Measurements from ENCODE around the gene FRMD3.

Gene FRMD3

GRCh38 chr9:83285445-83286225 is 252.6 kb downstream of the FRMD3 start:
- no peak for TF ChIP-seq CTCF (IDR thresholded peaks at IDR 0.05; ENCODE audit: low read depth, low read length, missing control alignments)
- no peak overlapping the region for H3K4me3 ChIP-seq (ENCODE audit: low read depth, low read length)
- in situ Hi-C loops (cut with HindIII; ENCODE audit: low sequenced_read_pairs): no loop called here
- DNase-seq (ENCODE audit: low read depth): no peak

DNA sequence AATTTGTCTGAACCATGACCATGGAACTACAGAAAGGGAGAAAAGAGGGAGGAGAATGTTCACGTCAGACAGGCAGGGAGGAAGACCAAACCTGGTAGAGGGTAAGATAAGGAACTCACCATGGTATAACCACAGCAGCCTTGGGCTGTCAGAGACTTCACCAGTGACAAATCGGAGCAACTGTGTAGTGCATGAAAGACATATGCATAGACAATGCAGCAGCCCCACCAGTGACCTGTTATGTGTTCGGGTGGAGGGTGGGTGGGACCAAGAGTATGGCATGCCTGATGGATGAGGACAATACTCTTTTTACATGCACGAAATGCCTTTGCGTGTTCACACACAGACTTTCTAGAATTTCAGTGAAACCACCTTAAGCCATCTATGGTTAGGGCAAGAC is 253.5 kb downstream of the FRMD3 start:
- DNase-seq (ENCODE audit: low read depth): no peak
- no peak for TF ChIP-seq CTCF (IDR thresholded peaks at IDR 0.05; ENCODE audit: low read depth, low read length, missing control alignments)
- H3K4me3 ChIP-seq (ENCODE audit: low read depth, low read length): no peak overlapping the region
- in situ Hi-C loops (cut with HindIII; ENCODE audit: low sequenced_read_pairs): no loop called here

- in situ Hi-C loops (cut with HindIII; ENCODE audit: low sequenced_read_pairs): no loop called here
- H3K4me3 ChIP-seq (ENCODE audit: low read depth, low read length): no peak overlapping the region
- no peak for DNase-seq (ENCODE audit: low read depth)
- TF ChIP-seq CTCF (IDR thresholded peaks at IDR 0.05; ENCODE audit: low read depth, low read length, missing control alignments): no peak
Measured at GRCh38 chr9:83283528-83283927, 254.7 kb downstream of the FRMD3 start.

DNA sequence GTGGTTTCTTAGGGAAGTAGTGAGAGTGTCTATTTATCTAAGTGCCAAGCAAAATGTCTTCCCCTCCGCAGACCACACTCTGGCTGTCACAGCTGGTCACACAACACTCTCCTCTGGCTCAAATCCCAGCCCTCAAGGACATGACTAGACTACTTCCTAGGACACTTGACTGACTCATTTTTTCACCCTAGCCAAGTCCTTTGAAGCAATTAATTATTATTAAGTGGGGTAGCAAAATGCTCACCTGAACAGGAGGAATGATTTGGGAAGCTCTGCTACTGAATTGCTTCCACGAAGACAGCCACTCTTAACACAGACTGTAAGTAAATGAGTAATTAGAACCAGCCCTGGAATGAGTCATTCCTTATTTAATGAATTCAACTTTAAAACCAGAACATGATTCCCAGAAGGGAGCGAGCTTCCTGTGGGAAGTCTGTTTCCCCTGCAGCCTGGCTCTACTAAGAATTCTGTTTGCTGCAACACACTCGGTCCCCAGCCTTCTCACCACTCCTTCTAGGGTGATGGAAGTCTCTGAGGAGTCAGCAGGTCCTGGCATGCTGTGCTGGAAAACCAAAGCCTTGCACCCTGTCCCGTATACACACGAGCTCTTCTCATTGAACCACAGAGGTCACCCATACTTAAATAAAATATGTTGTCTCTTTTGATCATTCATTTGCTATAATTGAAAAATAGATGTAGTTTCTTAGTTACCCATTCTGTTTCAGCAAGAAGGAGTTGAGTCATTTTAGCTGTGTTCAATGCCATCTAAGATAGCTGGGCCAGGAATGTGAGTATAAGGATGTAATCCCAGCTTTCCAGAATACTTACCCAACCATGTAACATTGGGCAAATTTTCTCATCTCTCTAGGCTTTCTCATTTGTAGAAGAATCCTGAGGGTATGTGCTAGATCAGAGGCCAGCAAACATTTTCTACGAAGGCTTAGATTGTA is 256.6 kb downstream of the FRMD3 start:
- TF ChIP-seq CTCF (IDR thresholded peaks at IDR 0.05; ENCODE audit: low read depth, low read length, missing control alignments): no peak
- H3K4me3 ChIP-seq (ENCODE audit: low read depth, low read length): no peak overlapping the region
- peak; percentile 73 for DNase-seq (ENCODE audit: low read depth)
- in situ Hi-C loops (cut with HindIII; ENCODE audit: low sequenced_read_pairs): no loop called here

DNA sequence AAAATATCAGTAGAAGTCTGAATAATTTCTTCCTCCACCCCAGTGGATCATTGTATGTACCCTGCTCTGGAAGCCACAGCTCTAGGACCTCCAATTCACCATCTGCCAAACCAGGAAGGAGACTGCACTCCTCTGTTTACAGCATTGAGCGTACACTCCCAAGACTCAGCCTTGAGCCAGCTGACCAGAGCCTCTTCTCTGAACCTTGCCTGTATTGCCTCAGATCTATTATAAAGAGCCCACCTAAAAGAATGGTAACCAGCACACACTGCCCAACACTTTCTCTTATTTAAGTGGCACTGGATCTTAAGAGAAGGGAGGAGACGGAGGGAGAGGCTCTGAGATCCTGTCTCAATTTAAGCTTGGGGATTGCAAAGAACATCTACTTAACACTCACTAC is 257.4 kb downstream of the FRMD3 start:
- no peak for TF ChIP-seq CTCF (IDR thresholded peaks at IDR 0.05; ENCODE audit: low read depth, low read length, missing control alignments)
- H3K4me3 ChIP-seq (ENCODE audit: low read depth, low read length): no peak overlapping the region
- in situ Hi-C loops (cut with HindIII; ENCODE audit: low sequenced_read_pairs): no loop called here
- no peak for DNase-seq (ENCODE audit: low read depth)

- TF ChIP-seq CTCF (IDR thresholded peaks at IDR 0.05; ENCODE audit: low read depth, low read length, missing control alignments): no peak
- no peak for DNase-seq (ENCODE audit: low read depth)
- in situ Hi-C loops (cut with HindIII; ENCODE audit: low sequenced_read_pairs): no loop called here
- no peak overlapping the region for H3K4me3 ChIP-seq (ENCODE audit: low read depth, low read length)
Measured at GRCh38 chr9:83280268-83280667, 257.9 kb downstream of the FRMD3 start.
